ENCODE results near the gene FREM2. TPM values are rescaled to one million over a fixed set of nuclear protein-coding genes. Genes with fewer than 3 reads are reported as not detected.

Gene FREM2
- polyA plus RNA-seq, 6 donors from 2014 or later = not detected

GRCh38 chr13:38670627-38671026, 16.2 kb upstream of the FREM2 start:
- H3K4me3 Mint-ChIP-seq = no peak overlapping the region
- DNase-seq (no peak), ATAC-seq (ENCODE audit: low read depth in 2 of 2) (no peak)
- H3K27me3 Mint-ChIP-seq = no peaks in the 10 kb centered on the region
- no peaks in the 10 kb centered on the region for H3K36me3 Mint-ChIP-seq
- H3K27ac Mint-ChIP-seq = no peak overlapping the region
- peaks cover 0 to 7% (median 0%) of the 10 kb centered on the region in 7 donors for H3K9me3 Mint-ChIP-seq
- no peaks in the 10 kb centered on the region for H3K4me1 Mint-ChIP-seq

- Mint-ChIP-seq H3K4me1 (no peaks in the 10 kb centered on the region), H3K27ac (no peak overlapping the region), H3K4me3 (no peak overlapping the region), H3K27me3 (no peaks in the 10 kb centered on the region), H3K9me3 (peaks cover 0 to 7% (median 0%) of the 10 kb centered on the region in 7 donors), H3K36me3 (no peaks in the 10 kb centered on the region)
- DNase-seq (no peak), ATAC-seq (ENCODE audit: low read depth in 2 of 2) (no peak)
These were observed 14.9 kb upstream of the FREM2 start for GRCh38 chr13:38671980-38672379.

GRCh38 chr13:38674208-38674607, 12.7 kb upstream of the FREM2 start:
- DNase-seq (no peak), ATAC-seq (ENCODE audit: low read depth in 2 of 2) (no peak)
- Mint-ChIP-seq H3K9me3 (peaks cover 0 to 7% (median 0%) of the 10 kb centered on the region in 7 donors), H3K27ac (no peak overlapping the region), H3K4me1 (no peaks in the 10 kb centered on the region), H3K36me3 (no peaks in the 10 kb centered on the region), H3K4me3 (no peak overlapping the region), H3K27me3 (peaks cover 0 to 6% (median 0%) of the 10 kb centered on the region in 3 donors)

- H3K9me3 Mint-ChIP-seq = no peaks in the 10 kb centered on the region
These were observed 6.0 kb upstream of the FREM2 start for GRCh38 chr13:38680912-38681311.

GRCh38 chr13:38684714-38685113, 2.2 kb upstream of the FREM2 start:
- Mint-ChIP-seq H3K4me3 (no peak overlapping the region), H3K9me3 (no peaks in the 10 kb centered on the region), H3K27me3 (peaks cover 7 to 19% (median 17%) of the 10 kb centered on the region in 3 donors), H3K27ac (no peak overlapping the region), H3K4me1 (peaks cover 0 to 12% (median 0%) of the 10 kb centered on the region in 3 donors), H3K36me3 (no peaks in the 10 kb centered on the region)
- DNase-seq = no peak
- no peak for ATAC-seq (ENCODE audit: low read depth in 2 of 2)

More at GRCh38 chr13:38680912-38681311, 6.0 kb upstream of the FREM2 start:
- Mint-ChIP-seq H3K4me3 (no peak overlapping the region), H3K4me1 (peaks cover 0 to 3% (median 0%) of the 10 kb centered on the region in 3 donors), H3K27me3 (peaks cover 3 to 12% (median 8%) of the 10 kb centered on the region in 3 donors), H3K27ac (no peak overlapping the region), H3K36me3 (no peaks in the 10 kb centered on the region)
- DNase-seq (no peak), ATAC-seq (ENCODE audit: low read depth in 2 of 2) (no peak)

- DNase-seq (no peak), ATAC-seq (ENCODE audit: low read depth in 2 of 2) (no peak)
- Mint-ChIP-seq H3K27me3 (peaks cover 7 to 19% (median 17%) of the 10 kb centered on the region in 3 donors), H3K4me3 (no peak overlapping the region), H3K36me3 (no peaks in the 10 kb centered on the region), H3K27ac (no peak overlapping the region), H3K4me1 (peaks cover 0 to 12% (median 0%) of the 10 kb centered on the region in 3 donors), H3K9me3 (no peaks in the 10 kb centered on the region)
These were observed 1.4 kb upstream of the FREM2 start for GRCh38 chr13:38685431-38685830.

- Mint-ChIP-seq H3K36me3 (no peaks in the 10 kb centered on the region), H3K27ac (no peak overlapping the region), H3K4me3 (peak overlapping the region in 2 of 8 donors; percentile 13 to 37), H3K9me3 (peaks cover 0 to 4% (median 0%) of the 10 kb centered on the region in 7 donors), H3K27me3 (peaks cover 7 to 19% (median 17%) of the 10 kb centered on the region in 3 donors), H3K4me1 (peaks cover 0 to 12% (median 0%) of the 10 kb centered on the region in 3 donors)
- DNase-seq (no peak), ATAC-seq (ENCODE audit: low read depth in 2 of 2) (no peak)
These were observed 802 bp upstream of the FREM2 start for GRCh38 chr13:38685974-38686576.

- no peaks in the 10 kb centered on the region for H3K36me3 Mint-ChIP-seq
- no peak for DNase-seq
- H3K9me3 Mint-ChIP-seq = peaks cover 0 to 5% (median 0%) of the 10 kb centered on the region in 7 donors
- peak overlapping the region in 1 of 8 donors; percentile 44 for H3K4me3 Mint-ChIP-seq
- H3K27me3 Mint-ChIP-seq = peaks cover 7 to 19% (median 17%) of the 10 kb centered on the region in 3 donors
- H3K4me1 Mint-ChIP-seq = peaks cover 0 to 12% (median 0%) of the 10 kb centered on the region in 3 donors
- H3K27ac Mint-ChIP-seq = no peak overlapping the region
- ATAC-seq (ENCODE audit: low read depth in 2 of 2) = no peak
These were observed 661 bp downstream of the FREM2 start for GRCh38 chr13:38687246-38688229.

- DNase-seq (no peak), ATAC-seq (ENCODE audit: low read depth in 2 of 2) (no peak)
- H3K27me3 Mint-ChIP-seq = peaks cover 7 to 19% (median 17%) of the 10 kb centered on the region in 3 donors
- peaks cover 0 to 5% (median 0%) of the 10 kb centered on the region in 7 donors for H3K9me3 Mint-ChIP-seq
- H3K27ac Mint-ChIP-seq = no peak overlapping the region
- no peaks in the 10 kb centered on the region for H3K36me3 Mint-ChIP-seq
- peaks cover 0 to 12% (median 0%) of the 10 kb centered on the region in 3 donors for H3K4me1 Mint-ChIP-seq
- H3K4me3 Mint-ChIP-seq = no peak overlapping the region
These were observed 1.8 kb downstream of the FREM2 start for GRCh38 chr13:38688674-38689073.

- peaks cover 0 to 12% (median 0%) of the 10 kb centered on the region in 3 donors for H3K4me1 Mint-ChIP-seq
- no peak overlapping the region for H3K4me3 Mint-ChIP-seq
- ATAC-seq (ENCODE audit: low read depth in 2 of 2) = no peak
- H3K27me3 Mint-ChIP-seq = peaks cover 7 to 19% (median 16%) of the 10 kb centered on the region in 3 donors
- DNase-seq = no peak
- H3K36me3 Mint-ChIP-seq = no peaks in the 10 kb centered on the region
- peaks cover 0 to 5% (median 0%) of the 10 kb centered on the region in 7 donors for H3K9me3 Mint-ChIP-seq
- no peak overlapping the region for H3K27ac Mint-ChIP-seq
These were observed 3.4 kb downstream of the FREM2 start for GRCh38 chr13:38690231-38690630.

- Mint-ChIP-seq H3K4me1 (no peaks in the 10 kb centered on the region), H3K27me3 (no peaks in the 10 kb centered on the region), H3K9me3 (peaks cover 0 to 5% (median 0%) of the 10 kb centered on the region in 7 donors), H3K27ac (peak overlapping the region in 1 of 6 donors; percentile 33), H3K36me3 (no peaks in the 10 kb centered on the region), H3K4me3 (no peak overlapping the region)
- ATAC-seq (ENCODE audit: low read depth in 2 of 2) (no peak), DNase-seq (no peak)
These were observed 6.3 kb downstream of the FREM2 start for GRCh38 chr13:38693168-38693567.

- Mint-ChIP-seq H3K27ac (no peak overlapping the region), H3K27me3 (no peaks in the 10 kb centered on the region), H3K36me3 (no peaks in the 10 kb centered on the region), H3K4me1 (no peaks in the 10 kb centered on the region), H3K4me3 (no peak overlapping the region), H3K9me3 (peaks cover 0 to 5% (median 0%) of the 10 kb centered on the region in 7 donors)
- ATAC-seq (ENCODE audit: low read depth in 2 of 2) (no peak), DNase-seq (no peak)
These were observed 6.8 kb downstream of the FREM2 start for GRCh38 chr13:38693641-38694040.

GRCh38 chr13:38697197-38697596, 10.3 kb downstream of the FREM2 start:
- no peak overlapping the region for H3K4me3 Mint-ChIP-seq
- H3K27me3 Mint-ChIP-seq = no peaks in the 10 kb centered on the region
- no peak for DNase-seq
- no peak overlapping the region for H3K27ac Mint-ChIP-seq
- peaks cover 0 to 5% (median 0%) of the 10 kb centered on the region in 7 donors for H3K9me3 Mint-ChIP-seq
- no peaks in the 10 kb centered on the region for H3K36me3 Mint-ChIP-seq
- no peaks in the 10 kb centered on the region for H3K4me1 Mint-ChIP-seq
- no peak for ATAC-seq (ENCODE audit: low read depth in 2 of 2)
